Activated CD8-positive, alpha-beta memory T cell treated with anti-CD3 and anti-CD28 coated beads, Interleukin-2, amount 10 ng/mL, durations not matched to agents 7 days and 5 days (primary cell): ENCODE measurements around the gene CD82. TPM values are rescaled to one million over a fixed set of nuclear protein-coding genes. Genes with fewer than 3 reads are reported as not detected.
A peak's percentile ranks its signal among the peaks of the same experiment; 100 is the strongest.
"Not testable (repeated sequence)": the region's sequence is repeated elsewhere in the genome, so short reads cannot be mapped to it uniquely, and the experiment has no call there.

Experiments
- ATAC-seq: fragments of 150-1000 bp; cut with Tn5 transposase; one replicate; pipeline ENCODE4 v1.10.0; 2021; ENCODE audit warnings: moderate library complexity
- CTCF ChIA-PET: fragments of 350-600 bp; sonication (Branson Sonifier 250); formaldehyde crosslinking; loops from one replicate; lab custom pipeline; 2021; ENCODE audit warnings: antibody characterized with exemption; lab: Charles Lee
- DNase-seq: peaks from one replicate; pipeline ENCODE4 v3.0.0-alpha.2; 2020
- H3K27ac Mint-ChIP-seq: one replicate; pipeline ENCODE4 v1.8.0; 2021; ENCODE audit warnings: mild to moderate bottlenecking, mixed read lengths
- H3K27me3 Mint-ChIP-seq: one replicate; pipeline ENCODE4 v1.8.0; 2021; ENCODE audit warnings: mixed read lengths
- H3K36me3 Mint-ChIP-seq: one replicate; pipeline ENCODE4 v1.8.0; 2021; ENCODE audit warnings: mild to moderate bottlenecking, mixed read lengths
- H3K4me1 Mint-ChIP-seq: one replicate; pipeline ENCODE4 v1.8.0; 2021; ENCODE audit warnings: mixed read lengths
- H3K4me3 Mint-ChIP-seq: one replicate; pipeline ENCODE4 v1.8.0; 2021; ENCODE audit warnings: mild to moderate bottlenecking, moderate library complexity, mixed read lengths
- H3K9me3 Mint-ChIP-seq: one replicate; pipeline ENCODE4 v1.8.0; 2022; ENCODE audit warnings: low read depth, mixed read lengths
- total RNA-seq, 2 experiments: library from RNA; stranded (reverse); gene quantifications; one replicate each; pipeline ENCODE4 v1.2.3, GENCODE V29; 2021

Gene CD82
- total RNA-seq, 2 experiments from 2014 or later: 90.2 to 285 TPM

- Mint-ChIP-seq H3K9me3 (peaks cover under 1% of the 10 kb centered on the region), H3K4me1 (peaks cover 26% of the 10 kb centered on the region), H3K27me3 (no peaks in the 10 kb centered on the region), H3K27ac (no peak overlapping the region), H3K4me3 (no peak overlapping the region), H3K36me3 (no peaks in the 10 kb centered on the region)
- ATAC-seq (peak; percentile 65), DNase-seq (peak; percentile 80)
- CTCF ChIA-PET: interaction anchor here (0.6 to 12.9 kb wide), 26 partner anchors 8 to 777 kb away, joined by 3 to 530 read pairs (median 4); partner anchors contain the start of gene CD82
Observed at GRCh38 chr11:44556735-44557409, 8.6 kb upstream of the CD82 start.

GRCh38 chr11:44557464-44557863 lies 8.0 kb upstream of the CD82 start:
- Mint-ChIP-seq H3K36me3 (no peaks in the 10 kb centered on the region), H3K4me1 (peaks cover 26% of the 10 kb centered on the region), H3K4me3 (no peak overlapping the region), H3K27ac (no peak overlapping the region), H3K27me3 (no peaks in the 10 kb centered on the region), H3K9me3 (no peaks in the 10 kb centered on the region)
- CTCF ChIA-PET: interaction anchor here (0.6 to 12.9 kb wide), 26 partner anchors 8 to 776 kb away, joined by 3 to 530 read pairs (median 4); partner anchors contain the start of gene CD82
- DNase-seq (no peak), ATAC-seq (no peak)

DNA sequence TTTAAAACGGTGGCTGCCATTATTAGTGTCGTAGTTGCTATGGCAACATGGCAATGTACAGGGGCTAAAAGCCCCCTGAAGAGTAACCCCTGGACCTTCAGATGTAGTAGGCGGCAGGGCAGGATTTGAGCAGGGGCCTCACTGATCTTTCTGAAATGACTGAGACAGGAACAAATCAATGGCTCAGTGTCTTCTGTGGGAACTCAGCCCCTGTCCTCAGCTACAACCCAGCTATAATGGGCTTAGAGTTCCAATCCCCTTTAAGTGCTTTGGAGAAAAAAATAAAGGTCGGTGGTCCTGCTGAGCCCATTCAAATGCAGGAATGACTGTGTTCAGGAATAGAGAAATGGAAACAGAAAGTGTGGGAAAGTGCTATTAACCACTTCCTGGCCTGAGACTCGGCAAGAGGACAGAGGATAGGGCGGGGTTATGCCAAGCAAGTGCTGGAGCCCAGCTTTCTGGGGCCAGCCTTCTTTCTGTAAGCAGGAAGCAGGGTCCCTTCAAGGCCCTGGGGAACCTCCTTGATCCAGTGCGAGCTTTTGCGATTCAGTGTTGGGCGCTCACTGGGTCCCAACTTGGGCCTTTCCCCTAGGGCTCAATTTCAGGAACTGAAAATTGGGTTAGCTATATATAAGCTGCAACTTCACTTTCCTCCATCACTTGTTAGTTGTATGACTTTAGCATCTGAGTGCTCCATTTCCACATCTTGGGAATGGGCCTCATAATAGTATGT lies 6.1 kb upstream of the CD82 start:
- Mint-ChIP-seq H3K27ac (peak overlapping the region; percentile 81), H3K27me3 (no peaks in the 10 kb centered on the region), H3K4me1 (peaks cover 26% of the 10 kb centered on the region), H3K4me3 (peak overlapping the region; percentile 27), H3K9me3 (no peaks in the 10 kb centered on the region), H3K36me3 (no peaks in the 10 kb centered on the region)
- ATAC-seq (peak; percentile 93), DNase-seq (peak; percentile 84)
- CTCF ChIA-PET: interaction anchor here (0.8 to 12.9 kb wide), 14 partner anchors 9 to 464 kb away, joined by 3 to 530 read pairs (median 4); partner anchors contain the start of gene EXT2

DNA sequence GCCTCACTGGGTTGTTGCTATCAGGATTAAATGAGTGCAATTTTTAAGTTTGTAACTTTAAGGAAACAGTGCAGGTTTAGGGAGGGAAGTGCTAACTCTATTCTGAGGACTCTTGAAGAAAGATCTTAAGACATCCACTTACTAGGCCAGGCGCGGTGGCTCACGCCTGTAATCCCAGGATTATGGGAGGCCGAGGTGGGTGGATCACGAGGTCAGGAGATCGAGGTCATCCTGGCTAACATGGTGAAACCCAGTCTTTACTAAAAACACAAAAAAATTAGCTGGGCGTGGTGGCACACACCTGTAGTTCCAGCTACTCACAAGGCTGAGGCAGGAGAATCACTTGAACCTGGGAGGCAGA lies 5.5 kb upstream of the CD82 start:
- H3K9me3 Mint-ChIP-seq: not testable (repeated sequence)
- CTCF ChIA-PET: interaction anchor here (1.0 to 12.9 kb wide), 8 partner anchors 9 to 465 kb away, joined by 3 to 530 read pairs (median 4); partner anchors contain the start of gene EXT2
- H3K4me1 Mint-ChIP-seq: peaks cover 30% of the 10 kb centered on the region

DNA sequence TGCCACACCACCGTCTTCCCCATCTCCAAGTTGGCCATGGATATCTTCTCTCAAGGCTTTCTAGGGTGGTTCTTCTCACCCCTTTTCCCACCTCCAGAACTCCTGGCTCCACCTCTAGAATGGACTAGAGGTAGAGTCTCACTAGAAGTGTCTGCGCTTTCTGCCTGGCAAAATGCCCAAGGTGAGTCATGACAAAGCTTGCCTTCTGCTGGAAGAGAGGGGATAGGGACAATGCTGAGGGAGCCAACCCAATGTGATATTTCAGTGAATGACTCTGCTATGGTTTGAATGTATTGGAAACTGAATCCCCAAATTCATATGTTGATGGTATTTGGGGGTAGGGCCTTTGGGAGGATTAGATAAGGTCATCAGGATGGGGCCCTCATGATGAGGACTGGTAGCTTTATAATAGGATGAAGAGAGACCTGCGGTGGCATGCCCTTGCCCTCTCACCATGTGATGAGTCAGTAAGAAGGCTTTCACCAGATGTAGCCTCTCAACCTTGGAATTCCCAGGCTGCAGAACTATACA lies 4.1 kb upstream of the CD82 start:
- Mint-ChIP-seq H3K4me3 (no peak overlapping the region), H3K27me3 (no peaks in the 10 kb centered on the region), H3K9me3 (no peaks in the 10 kb centered on the region), H3K27ac (no peak overlapping the region), H3K4me1 (peaks cover 35% of the 10 kb centered on the region), H3K36me3 (no peaks in the 10 kb centered on the region)
- CTCF ChIA-PET: interaction anchor here (0.9 to 12.9 kb wide), 3 partner anchors 13 to 350 kb away, joined by 3 to 530 read pairs (median 6); no protein-coding TSS in a partner anchor
- DNase-seq (no peak), ATAC-seq (no peak)

More for the DNA sequence above, 5.5 kb upstream of the CD82 start:
- not testable (repeated sequence) for ATAC-seq, H3K27me3 Mint-ChIP-seq, H3K36me3 Mint-ChIP-seq, H3K4me3 Mint-ChIP-seq, DNase-seq
- peak overlapping the region; percentile 81 for H3K27ac Mint-ChIP-seq

DNA sequence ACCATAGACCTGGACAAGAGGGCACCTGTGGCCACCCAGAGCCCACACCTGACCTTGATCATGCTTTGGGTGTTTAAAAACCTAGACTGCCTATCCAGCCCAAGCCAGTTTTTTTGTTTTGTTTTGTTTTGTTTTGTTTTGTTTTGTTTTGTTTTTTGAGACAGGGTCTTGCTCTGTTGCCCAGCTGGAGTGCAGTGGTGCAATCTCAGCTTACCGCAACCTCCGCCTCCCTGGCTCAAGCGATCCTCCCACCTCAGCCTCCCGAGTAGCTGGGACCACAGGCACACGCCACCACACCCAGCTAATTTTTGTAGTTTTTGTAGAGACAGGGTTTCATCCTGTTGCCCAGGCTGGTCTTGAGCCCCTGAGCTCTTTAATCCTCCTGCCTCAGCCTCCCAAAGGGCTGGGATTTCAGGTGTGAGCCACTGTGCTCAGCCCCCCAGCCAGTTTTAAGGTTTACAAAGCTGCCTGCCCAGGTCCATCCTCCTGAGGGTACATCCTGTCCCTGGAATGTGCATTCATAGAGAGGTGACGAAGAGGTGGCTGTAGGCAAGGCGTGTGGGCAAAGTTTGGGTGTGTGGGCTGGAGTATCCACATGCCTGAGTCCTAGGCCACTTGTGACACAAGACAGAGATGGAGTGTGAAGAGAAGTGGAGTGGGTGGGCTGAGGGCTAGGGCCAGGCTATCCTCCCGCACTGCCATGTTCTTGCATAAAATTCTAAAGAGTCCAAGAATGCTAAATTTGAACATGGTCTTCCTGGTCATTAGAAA lies 3.3 kb upstream of the CD82 start:
- no peak overlapping the region for H3K4me3 Mint-ChIP-seq
- no peak for DNase-seq
- peaks cover 37% of the 10 kb centered on the region for H3K4me1 Mint-ChIP-seq
- CTCF ChIA-PET: interaction anchor here (2.2 to 12.9 kb wide), 2 partner anchors 57 to 349 kb away, joined by 6 to 530 read pairs; no protein-coding TSS in a partner anchor
- ATAC-seq: no peak
- H3K36me3 Mint-ChIP-seq: peaks cover 2% of the 10 kb centered on the region
- H3K27ac Mint-ChIP-seq: no peak overlapping the region
- H3K27me3 Mint-ChIP-seq: no peaks in the 10 kb centered on the region
- no peaks in the 10 kb centered on the region for H3K9me3 Mint-ChIP-seq

DNA sequence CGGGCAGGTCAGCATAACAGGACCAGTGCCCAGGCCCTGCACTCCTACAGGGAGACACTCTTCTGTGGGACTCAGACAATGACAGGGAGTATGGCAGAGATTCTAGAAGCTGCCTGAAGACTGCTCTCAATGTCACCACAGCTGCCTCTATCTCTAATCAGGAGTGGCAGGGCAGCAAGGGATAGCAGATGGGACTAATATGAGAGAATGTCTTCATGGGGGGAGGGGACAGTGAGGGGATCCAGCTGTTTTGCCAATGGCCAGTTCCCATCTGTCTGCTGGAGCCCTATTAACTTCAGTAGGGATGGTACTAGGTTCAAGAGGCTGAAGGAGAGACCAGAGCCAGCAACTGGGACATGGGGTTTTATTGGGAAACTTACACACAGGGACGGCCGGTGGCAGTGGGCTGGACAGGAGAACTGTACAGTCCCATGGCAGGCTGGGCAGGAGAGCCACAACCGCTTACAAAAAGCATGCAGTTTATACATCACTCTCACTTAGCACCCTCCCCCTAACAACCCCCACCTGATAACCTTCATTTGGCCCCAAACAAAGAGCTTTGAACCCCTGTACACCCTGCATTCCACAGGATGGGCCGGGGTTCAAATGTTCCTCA lies 2.5 kb upstream of the CD82 start:
- peaks cover 43% of the 10 kb centered on the region for H3K4me1 Mint-ChIP-seq

DNA sequence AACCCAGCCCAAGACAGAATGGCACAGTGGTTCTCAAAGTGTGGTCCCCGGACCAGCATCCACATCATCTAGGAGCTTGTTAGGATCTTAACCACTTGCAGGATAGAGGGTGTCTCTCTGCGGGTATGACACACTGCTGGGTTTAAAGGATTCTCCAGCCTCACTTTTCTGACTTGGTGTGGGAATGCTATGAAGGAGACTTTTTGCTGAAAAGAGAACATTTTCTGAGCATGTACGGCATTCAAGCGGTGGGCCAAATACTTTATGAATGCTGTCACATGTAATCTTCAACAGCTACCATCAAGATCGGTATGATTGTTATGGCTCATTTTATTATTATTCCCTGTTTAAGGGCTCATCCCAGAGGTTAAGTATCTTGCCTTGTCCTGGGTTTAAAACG lies 1.8 kb upstream of the CD82 start:
- peaks cover 11% of the 10 kb centered on the region for H3K36me3 Mint-ChIP-seq
- H3K9me3 Mint-ChIP-seq: no peaks in the 10 kb centered on the region
- no peak overlapping the region for H3K27ac Mint-ChIP-seq
- ATAC-seq: no peak
- no peak for DNase-seq
- H3K27me3 Mint-ChIP-seq: no peaks in the 10 kb centered on the region
- H3K4me3 Mint-ChIP-seq: peak overlapping the region; percentile 18
- CTCF ChIA-PET: interaction anchor here (12.9 kb wide), 1 partner anchor 55 kb away, joined by 530 read pairs; no protein-coding TSS in a partner anchor
- H3K4me1 Mint-ChIP-seq: peaks cover 50% of the 10 kb centered on the region

More for the DNA sequence above, 2.5 kb upstream of the CD82 start:
- Mint-ChIP-seq H3K9me3 (no peaks in the 10 kb centered on the region), H3K4me3 (no peak overlapping the region), H3K27ac (no peak overlapping the region), H3K36me3 (peaks cover 10% of the 10 kb centered on the region), H3K27me3 (no peaks in the 10 kb centered on the region)
- CTCF ChIA-PET: interaction anchor here (2.2 to 12.9 kb wide), 2 partner anchors 56 to 348 kb away, joined by 6 to 530 read pairs; no protein-coding TSS in a partner anchor
- DNase-seq (no peak), ATAC-seq (no peak)

DNA sequence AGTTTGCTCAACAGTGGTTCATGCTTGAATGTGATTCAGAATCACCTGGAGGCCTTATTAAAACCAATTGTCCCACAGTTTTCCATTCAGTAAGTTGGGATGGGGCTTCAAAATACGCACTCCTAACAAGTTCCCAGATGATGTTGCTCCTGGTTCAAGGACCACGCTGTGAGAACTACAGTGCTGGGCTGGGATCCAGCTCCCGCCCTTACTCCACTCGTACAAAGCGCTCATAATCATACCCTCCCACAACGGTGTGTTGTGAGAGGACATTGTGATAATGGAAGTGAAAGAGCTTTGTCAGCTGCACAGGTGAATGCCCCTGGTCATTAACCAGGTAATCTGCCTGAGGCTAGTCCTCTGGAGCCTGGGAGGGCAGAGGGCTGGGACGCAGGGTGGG lies 1.3 kb upstream of the CD82 start:
- no peak for ATAC-seq
- peaks cover 11% of the 10 kb centered on the region for H3K36me3 Mint-ChIP-seq
- no peaks in the 10 kb centered on the region for H3K27me3 Mint-ChIP-seq
- peak overlapping the region; percentile 78 for H3K4me3 Mint-ChIP-seq
- H3K4me1 Mint-ChIP-seq: peaks cover 53% of the 10 kb centered on the region
- H3K27ac Mint-ChIP-seq: no peak overlapping the region
- CTCF ChIA-PET: interaction anchor here (12.9 kb wide), 1 partner anchor 55 kb away, joined by 530 read pairs; no protein-coding TSS in a partner anchor
- H3K9me3 Mint-ChIP-seq: no peaks in the 10 kb centered on the region
- DNase-seq: no peak

DNA sequence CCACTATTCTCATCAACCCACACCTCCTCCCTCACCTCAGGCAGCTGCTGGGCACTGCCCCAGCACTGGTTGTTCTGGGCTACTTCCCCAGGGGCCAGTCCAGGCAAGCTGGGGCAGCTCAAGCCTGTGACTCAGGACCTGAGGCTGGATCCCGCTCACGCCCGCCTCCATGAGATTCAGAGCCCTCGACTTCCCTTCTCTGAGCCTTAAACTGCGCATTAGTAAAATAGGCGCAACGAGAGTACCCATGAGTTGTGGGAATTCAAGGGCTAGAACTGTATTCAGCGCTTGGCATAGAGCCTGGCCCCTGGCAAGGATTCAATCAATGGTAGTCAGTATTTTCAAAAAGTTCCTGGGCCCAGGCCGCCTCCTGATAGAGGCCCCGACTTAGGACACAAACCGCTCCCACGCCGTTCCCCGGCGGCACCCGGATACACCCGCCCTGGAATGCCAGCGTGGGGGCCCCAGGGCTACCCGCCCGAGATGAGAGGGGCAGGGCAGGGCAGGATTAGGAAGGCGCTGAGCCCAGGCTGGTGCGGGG lies 723 bp upstream of the CD82 start:
- CTCF ChIA-PET: interaction anchor here (0.7 to 12.9 kb wide), 5 partner anchors 8 to 54 kb away, joined by 3 to 530 read pairs (median 5); no protein-coding TSS in a partner anchor
- Mint-ChIP-seq H3K27ac (peak overlapping the region; percentile 76), H3K4me3 (peak overlapping the region; percentile 78), H3K36me3 (peaks cover 12% of the 10 kb centered on the region), H3K27me3 (no peaks in the 10 kb centered on the region), H3K9me3 (no peaks in the 10 kb centered on the region), H3K4me1 (peaks cover 53% of the 10 kb centered on the region)
- DNase-seq: no peak
- ATAC-seq: no peak

- CTCF ChIA-PET: interaction anchor here (0.7 to 12.9 kb wide), 7 partner anchors 8 to 53 kb away, joined by 3 to 530 read pairs (median 5); no protein-coding TSS in a partner anchor
- Mint-ChIP-seq H3K4me1 (peaks cover 61% of the 10 kb centered on the region), H3K27ac (peak overlapping the region; percentile 85), H3K36me3 (peaks cover 16% of the 10 kb centered on the region), H3K27me3 (no peaks in the 10 kb centered on the region), H3K4me3 (peak overlapping the region; percentile 78), H3K9me3 (no peaks in the 10 kb centered on the region)
- ATAC-seq (no peak), DNase-seq (no peak)
Observed at GRCh38 chr11:44565953-44566949, 788 bp downstream of the CD82 start.
